Activated T-helper 17 cell treated with anti-CD3 and anti-CD28 coated beads, Interleukin-2, amount 50 U/mL, for 72 hours (primary cell): ENCODE data around the gene PRDM1. TPM values are rescaled to one million over a fixed set of nuclear protein-coding genes. Genes with fewer than 3 reads are reported as not detected.

Experiments used
- ATAC-seq: fragments of 150-1000 bp; cut with Tn5 transposase; replicated peaks from 2 replicates; pipeline ENCODE4 v1.10.0; 2021; ENCODE audit warnings: mild to moderate bottlenecking, moderate library complexity
- H3K27ac Mint-ChIP-seq: one replicate; pipeline ENCODE4 v1.8.0; 2022; ENCODE audit warnings: mixed read lengths
- H3K27me3 Mint-ChIP-seq: one replicate; pipeline ENCODE4 v1.8.0; 2022; ENCODE audit warnings: mixed read lengths
- H3K36me3 Mint-ChIP-seq: one replicate; pipeline ENCODE4 v1.8.0; 2022; ENCODE audit warnings: low read depth, mild to moderate bottlenecking, mixed read lengths
- H3K4me1 Mint-ChIP-seq: one replicate; pipeline ENCODE4 v1.8.0; 2022; ENCODE audit warnings: mixed read lengths
- H3K4me3 Mint-ChIP-seq: one replicate; pipeline ENCODE4 v1.8.0; 2022; ENCODE audit warnings: mild to moderate bottlenecking, mixed read lengths
- H3K9me3 Mint-ChIP-seq: one replicate; pipeline ENCODE4 v1.8.0; 2022; ENCODE audit warnings: mixed read lengths
- total RNA-seq, 2 donors: library from RNA; stranded (reverse); gene quantifications; one replicate each; pipeline ENCODE4 v1.2.3, GENCODE V29; 2022

The PRDM1 gene
- total RNA-seq, 2 donors from 2014 or later = 138 to 149 TPM

GRCh38 chr6:106156863-106157262, 70.7 kb downstream of the PRDM1 start:
- Mint-ChIP-seq H3K36me3 (no peaks in the 10 kb centered on the region), H3K4me3 (no peak overlapping the region), H3K4me1 (peaks cover 10% of the 10 kb centered on the region), H3K9me3 (peaks cover 8% of the 10 kb centered on the region), H3K27ac (no peak overlapping the region), H3K27me3 (no peaks in the 10 kb centered on the region)
- ATAC-seq = no peak

DNA sequence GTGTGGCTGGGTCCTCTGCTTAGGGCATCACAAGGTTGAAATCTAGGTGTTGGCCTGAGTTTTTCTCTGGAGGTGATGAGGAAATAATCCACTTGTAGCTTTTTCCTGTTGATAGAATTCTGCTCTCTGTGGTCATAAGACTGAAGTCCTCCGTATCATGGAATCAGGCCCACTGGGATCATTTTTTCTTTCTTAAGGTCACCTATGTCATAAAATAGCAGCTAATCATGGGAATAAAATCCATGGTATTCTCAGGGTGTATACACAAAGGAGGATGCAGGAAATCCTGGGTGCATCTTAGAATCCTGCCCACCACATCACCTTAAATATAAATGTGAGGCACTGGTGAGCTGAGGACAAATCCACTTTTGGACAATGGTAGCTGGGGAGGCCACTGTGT, 72.7 kb downstream of the PRDM1 start:
- no peak overlapping the region for H3K27ac Mint-ChIP-seq
- no peak overlapping the region for H3K4me3 Mint-ChIP-seq
- no peaks in the 10 kb centered on the region for H3K27me3 Mint-ChIP-seq
- no peaks in the 10 kb centered on the region for H3K36me3 Mint-ChIP-seq
- H3K9me3 Mint-ChIP-seq = no peaks in the 10 kb centered on the region
- H3K4me1 Mint-ChIP-seq = peaks cover 14% of the 10 kb centered on the region
- no peak for ATAC-seq

Other genes starting within 250 kb of the PRDM1 start
- 10 to 100 TPM; 24.3 to 47.4 TPM for gene ATG5, start 239.4 kb downstream of the PRDM1 start, total RNA-seq